Activated T-cell treated with anti-CD3 and anti-CD28 coated beads, Interleukin-2, amount 50 U/mL, for 4 hours (primary cell): ENCODE results near the gene HS2ST1. TPM values are rescaled to one million over a fixed set of nuclear protein-coding genes. Genes with fewer than 3 reads are reported as not detected.

Experiments used
- ATAC-seq, 2 donors: fragments of 200-7000 bp; cut with Tn5 transposase; one replicate each; pipeline ENCODE4 v1.10.0; 2021
- DNase-seq: peaks from one replicate; pipeline ENCODE4 v3.0.0-alpha.2; 2020
- H3K27me3 Mint-ChIP-seq: one replicate; pipeline ENCODE4 v1.8.0; 2021; ENCODE audit warnings: low read depth, mixed read lengths
- H3K36me3 Mint-ChIP-seq: one replicate; pipeline ENCODE4 v1.8.0; 2022; ENCODE audit warnings: mixed read lengths; ENCODE audit not compliant: insufficient read depth
- H3K4me1 Mint-ChIP-seq: one replicate; pipeline ENCODE4 v1.8.0; 2021; ENCODE audit warnings: low read depth, mixed read lengths
- H3K4me3 Mint-ChIP-seq: one replicate; pipeline ENCODE4 v1.8.0; 2021; ENCODE audit warnings: mild to moderate bottlenecking, moderate library complexity, mixed read lengths
- H3K9me3 Mint-ChIP-seq: one replicate; pipeline ENCODE4 v1.8.0; 2021; ENCODE audit warnings: mixed read lengths
- total RNA-seq, 3 donors: library from RNA; stranded (reverse); gene quantifications; one replicate each; pipeline ENCODE4 v1.2.1, GENCODE V29; 2021

Gene HS2ST1
- total RNA-seq, 3 donors from 2014 or later: 15.0 to 18.0 (median 16.3) TPM

GRCh38 chr1:87135329-87135712 is 220.9 kb downstream of the HS2ST1 start:
- Mint-ChIP-seq H3K36me3 (no peaks in the 10 kb centered on the region), H3K4me1 (peaks cover 9% of the 10 kb centered on the region), H3K27me3 (peaks cover 19% of the 10 kb centered on the region), H3K9me3 (no peaks in the 10 kb centered on the region), H3K4me3 (no peak overlapping the region)
- ATAC-seq (no peak), DNase-seq (no peak)

- Mint-ChIP-seq H3K27me3 (peaks cover 15% of the 10 kb centered on the region), H3K4me1 (peaks cover 6% of the 10 kb centered on the region), H3K36me3 (no peaks in the 10 kb centered on the region), H3K9me3 (no peaks in the 10 kb centered on the region), H3K4me3 (no peak overlapping the region)
- ATAC-seq (no peak), DNase-seq (no peak)
Measured at GRCh38 chr1:87136607-87137341, 222.3 kb downstream of the HS2ST1 start.

- ATAC-seq (no peak), DNase-seq (no peak)
- no peaks in the 10 kb centered on the region for H3K36me3 Mint-ChIP-seq
- H3K4me1 Mint-ChIP-seq: peaks cover 5% of the 10 kb centered on the region
- H3K4me3 Mint-ChIP-seq: no peak overlapping the region
- H3K27me3 Mint-ChIP-seq: peaks cover 14% of the 10 kb centered on the region
- no peaks in the 10 kb centered on the region for H3K9me3 Mint-ChIP-seq
Measured at GRCh38 chr1:87137342-87137739, 222.9 kb downstream of the HS2ST1 start.

DNA sequence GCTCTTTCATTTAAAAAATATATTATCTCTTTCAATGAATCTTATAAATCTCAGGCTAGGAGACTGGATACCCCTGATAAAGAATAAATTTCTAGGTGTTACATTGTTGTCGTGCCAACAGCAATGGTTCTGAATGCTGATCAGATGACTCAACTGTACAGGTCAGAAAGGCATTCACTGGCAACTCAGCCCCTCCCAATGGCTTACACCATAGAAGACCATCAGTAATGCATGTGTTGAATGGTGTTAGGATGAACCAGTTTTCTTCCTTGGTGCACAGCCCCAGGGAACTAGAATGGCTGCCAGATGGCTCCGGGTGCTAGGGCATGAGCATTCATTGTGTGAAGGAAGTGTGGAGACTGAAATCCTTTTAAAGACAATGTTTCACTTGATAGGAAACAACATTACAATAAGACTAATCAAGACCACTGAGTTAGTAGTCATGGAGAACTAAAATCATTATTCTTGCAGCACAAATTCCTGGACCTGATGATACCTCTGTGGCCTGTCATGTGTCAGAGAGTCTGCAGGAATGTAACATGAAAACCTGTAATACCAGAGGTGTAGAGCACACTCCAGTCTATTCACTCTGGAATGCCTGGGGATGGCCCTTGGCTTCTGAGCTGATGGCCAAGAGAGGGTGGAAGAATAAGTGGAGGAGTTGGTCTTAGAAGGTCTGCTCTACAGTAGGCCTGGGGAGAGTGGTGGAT is 226.6 kb downstream of the HS2ST1 start:
- DNase-seq: no peak
- H3K4me1 Mint-ChIP-seq: no peaks in the 10 kb centered on the region
- H3K27me3 Mint-ChIP-seq: peaks cover 2% of the 10 kb centered on the region
- no peak overlapping the region for H3K4me3 Mint-ChIP-seq
- peaks cover 3% of the 10 kb centered on the region for H3K9me3 Mint-ChIP-seq
- no peaks in the 10 kb centered on the region for H3K36me3 Mint-ChIP-seq
- ATAC-seq: no peak

- Mint-ChIP-seq H3K27me3 (peaks cover 2% of the 10 kb centered on the region), H3K4me3 (no peak overlapping the region)
Measured at GRCh38 chr1:87141556-87141955, 227.1 kb downstream of the HS2ST1 start.

GRCh38 chr1:87143413-87144135 is 229.1 kb downstream of the HS2ST1 start:
- Mint-ChIP-seq H3K36me3 (no peaks in the 10 kb centered on the region), H3K4me3 (no peak overlapping the region), H3K4me1 (no peaks in the 10 kb centered on the region), H3K9me3 (peaks cover 3% of the 10 kb centered on the region), H3K27me3 (peaks cover 6% of the 10 kb centered on the region)
- ATAC-seq (no peak), DNase-seq (no peak)

More at GRCh38 chr1:87141556-87141955, 227.1 kb downstream of the HS2ST1 start:
- Mint-ChIP-seq H3K36me3 (no peaks in the 10 kb centered on the region), H3K9me3 (peaks cover 3% of the 10 kb centered on the region), H3K4me1 (no peaks in the 10 kb centered on the region)
- ATAC-seq (no peak), DNase-seq (no peak)

DNA sequence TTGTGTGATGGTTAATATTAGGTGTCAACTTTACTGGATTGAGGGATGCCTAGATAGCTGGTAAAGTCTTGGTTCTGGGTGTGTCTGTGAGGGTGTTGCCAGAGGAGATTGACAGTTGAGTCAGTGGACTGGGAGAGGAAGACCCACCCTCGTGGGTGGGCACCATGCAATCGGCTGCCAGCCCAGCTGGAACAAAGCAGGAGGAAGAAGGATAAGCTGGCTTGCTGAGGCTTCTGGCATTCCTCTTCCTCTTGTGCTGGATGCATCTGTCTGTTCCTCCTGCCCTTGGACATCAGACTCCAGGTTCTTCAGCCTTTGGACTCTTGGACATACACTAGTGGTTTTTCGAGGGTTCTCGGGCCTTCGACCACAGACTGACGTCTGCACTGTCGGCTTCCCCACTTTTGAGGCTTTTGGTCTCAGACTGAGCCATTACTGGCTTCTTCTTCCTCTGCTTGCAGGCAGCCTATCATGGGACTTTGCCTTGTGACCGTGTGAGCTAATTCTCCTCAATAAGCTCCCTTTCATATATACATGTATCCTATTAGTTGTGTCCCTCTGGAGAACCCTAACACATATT is 230.0 kb downstream of the HS2ST1 start:
- no peak for ATAC-seq
- no peaks in the 10 kb centered on the region for H3K36me3 Mint-ChIP-seq
- peaks cover 3% of the 10 kb centered on the region for H3K9me3 Mint-ChIP-seq
- H3K4me3 Mint-ChIP-seq: no peak overlapping the region
- peaks cover 14% of the 10 kb centered on the region for H3K27me3 Mint-ChIP-seq
- DNase-seq: no peak
- H3K4me1 Mint-ChIP-seq: no peaks in the 10 kb centered on the region

- Mint-ChIP-seq H3K4me3 (no peak overlapping the region), H3K36me3 (no peaks in the 10 kb centered on the region), H3K9me3 (peaks cover 3% of the 10 kb centered on the region), H3K4me1 (no peaks in the 10 kb centered on the region), H3K27me3 (peaks cover 18% of the 10 kb centered on the region)
- DNase-seq (no peak), ATAC-seq (no peak)
Measured at GRCh38 chr1:87144981-87145380, 230.5 kb downstream of the HS2ST1 start.

- DNase-seq: no peak
- Mint-ChIP-seq H3K27me3 (peaks cover 24% of the 10 kb centered on the region), H3K4me3 (no peak overlapping the region), H3K9me3 (peaks cover 3% of the 10 kb centered on the region), H3K4me1 (peaks cover 5% of the 10 kb centered on the region), H3K36me3 (no peaks in the 10 kb centered on the region)
- no peak for ATAC-seq
Measured at GRCh38 chr1:87146538-87146937, 232.1 kb downstream of the HS2ST1 start.

DNA sequence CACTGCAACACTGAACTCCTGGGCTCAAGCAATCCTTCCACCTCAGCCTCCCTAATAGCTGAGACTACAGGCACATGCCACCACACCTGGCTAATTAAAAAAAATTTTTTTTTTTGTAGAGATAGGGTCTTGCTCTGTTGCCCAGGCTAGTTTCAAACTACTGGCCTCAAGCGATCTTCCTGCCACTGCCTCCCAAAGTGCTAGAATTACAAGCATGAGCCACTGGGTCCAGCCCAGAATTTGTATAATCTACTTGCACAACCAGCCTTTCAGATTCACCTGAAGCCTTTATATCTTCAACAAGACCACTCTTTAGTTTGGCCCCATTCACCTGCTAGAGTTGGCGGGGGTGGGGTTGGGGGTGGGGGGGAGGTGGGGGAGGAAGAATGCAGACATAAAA is 232.6 kb downstream of the HS2ST1 start:
- ATAC-seq (no peak), DNase-seq (no peak)
- no peaks in the 10 kb centered on the region for H3K36me3 Mint-ChIP-seq
- peaks cover 3% of the 10 kb centered on the region for H3K9me3 Mint-ChIP-seq
- peaks cover 29% of the 10 kb centered on the region for H3K27me3 Mint-ChIP-seq
- H3K4me3 Mint-ChIP-seq: no peak overlapping the region
- peaks cover 10% of the 10 kb centered on the region for H3K4me1 Mint-ChIP-seq

- Mint-ChIP-seq H3K27me3 (peaks cover 34% of the 10 kb centered on the region), H3K9me3 (peaks cover 3% of the 10 kb centered on the region), H3K36me3 (no peaks in the 10 kb centered on the region), H3K4me3 (no peak overlapping the region), H3K4me1 (peaks cover 13% of the 10 kb centered on the region)
- DNase-seq (no peak), ATAC-seq (no peak)
Measured at GRCh38 chr1:87147851-87148250, 233.4 kb downstream of the HS2ST1 start.

DNA sequence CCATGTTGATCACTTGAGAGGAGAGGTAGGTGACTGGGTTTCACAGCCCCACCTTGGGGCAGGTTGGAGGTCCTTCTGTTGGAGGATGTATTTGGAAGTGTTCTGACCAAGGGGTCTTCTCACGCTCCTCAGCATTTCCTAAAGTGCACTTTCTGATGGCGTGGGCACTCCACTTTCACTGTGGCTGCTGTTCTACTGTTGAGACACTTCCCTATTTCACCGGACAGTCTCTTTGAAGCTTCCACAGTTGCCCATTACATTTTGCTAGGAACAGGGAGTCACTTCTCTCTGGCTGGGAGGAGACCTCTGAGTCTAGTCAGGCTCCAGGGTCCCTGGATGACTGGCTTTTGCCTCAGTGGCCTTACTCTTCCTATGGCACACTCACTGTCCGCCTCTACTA is 234.2 kb downstream of the HS2ST1 start:
- no peak overlapping the region for H3K4me3 Mint-ChIP-seq
- H3K9me3 Mint-ChIP-seq: peaks cover 3% of the 10 kb centered on the region
- ATAC-seq (no peak), DNase-seq (no peak)
- H3K4me1 Mint-ChIP-seq: peaks cover 13% of the 10 kb centered on the region
- H3K27me3 Mint-ChIP-seq: peaks cover 42% of the 10 kb centered on the region
- H3K36me3 Mint-ChIP-seq: no peaks in the 10 kb centered on the region

GRCh38 chr1:87149241-87150041 is 235.0 kb downstream of the HS2ST1 start:
- peaks cover 3% of the 10 kb centered on the region for H3K9me3 Mint-ChIP-seq
- peaks cover 46% of the 10 kb centered on the region for H3K27me3 Mint-ChIP-seq
- H3K4me3 Mint-ChIP-seq: no peak overlapping the region
- H3K36me3 Mint-ChIP-seq: no peaks in the 10 kb centered on the region
- DNase-seq (no peak), ATAC-seq (no peak)
- H3K4me1 Mint-ChIP-seq: peaks cover 13% of the 10 kb centered on the region

- Mint-ChIP-seq H3K9me3 (peaks cover 3% of the 10 kb centered on the region), H3K27me3 (peaks cover 46% of the 10 kb centered on the region), H3K36me3 (no peaks in the 10 kb centered on the region), H3K4me3 (no peak overlapping the region), H3K4me1 (peaks cover 13% of the 10 kb centered on the region)
- ATAC-seq (no peak), DNase-seq (no peak)
Measured at GRCh38 chr1:87150143-87150542, 235.7 kb downstream of the HS2ST1 start.
